Gastroesophageal sphincter (tissue), 3 donors: ENCODE measurements around the gene GLB1L3.

Experiments used
- EP300 ChIP-seq: sonication (generic); formaldehyde crosslinking; IDR thresholded peaks from one replicate; pipeline ENCODE4 v1.6.1; 2017; ENCODE audit warnings: antibody characterized with exemption, mild to moderate bottlenecking
- POLR2A ChIP-seq, 2 donors: fragments of 450-650 bp; IDR thresholded peaks; one replicate each; pipeline ENCODE4 v1.6.1; 2017; ENCODE audit warnings: antibody characterized with exemption in 2 of 2, mild to moderate bottlenecking in 2 of 2, moderate library complexity in 1 of 2
- POLR2AphosphoS5 ChIP-seq: sonication (generic); formaldehyde crosslinking; IDR thresholded peaks from one replicate; pipeline ENCODE4 v1.6.1; 2017; ENCODE audit warnings: antibody characterized with exemption
- TF ChIP-seq, protein P1 (sequence below), 4 experiments: fragments of 200-600 bp in 2 of 4; fragments of 450-650 bp in 2 of 4; sonication (generic) in 1 of 4; IDR thresholded peaks; one replicate each; pipeline ENCODE4 v1.5.1; 2017 to 2019; ENCODE audit warnings: antibody characterized with exemption in 4 of 4, mild to moderate bottlenecking in 2 of 4, moderate library complexity in 2 of 4

- TF ChIP-seq, protein P1, sequence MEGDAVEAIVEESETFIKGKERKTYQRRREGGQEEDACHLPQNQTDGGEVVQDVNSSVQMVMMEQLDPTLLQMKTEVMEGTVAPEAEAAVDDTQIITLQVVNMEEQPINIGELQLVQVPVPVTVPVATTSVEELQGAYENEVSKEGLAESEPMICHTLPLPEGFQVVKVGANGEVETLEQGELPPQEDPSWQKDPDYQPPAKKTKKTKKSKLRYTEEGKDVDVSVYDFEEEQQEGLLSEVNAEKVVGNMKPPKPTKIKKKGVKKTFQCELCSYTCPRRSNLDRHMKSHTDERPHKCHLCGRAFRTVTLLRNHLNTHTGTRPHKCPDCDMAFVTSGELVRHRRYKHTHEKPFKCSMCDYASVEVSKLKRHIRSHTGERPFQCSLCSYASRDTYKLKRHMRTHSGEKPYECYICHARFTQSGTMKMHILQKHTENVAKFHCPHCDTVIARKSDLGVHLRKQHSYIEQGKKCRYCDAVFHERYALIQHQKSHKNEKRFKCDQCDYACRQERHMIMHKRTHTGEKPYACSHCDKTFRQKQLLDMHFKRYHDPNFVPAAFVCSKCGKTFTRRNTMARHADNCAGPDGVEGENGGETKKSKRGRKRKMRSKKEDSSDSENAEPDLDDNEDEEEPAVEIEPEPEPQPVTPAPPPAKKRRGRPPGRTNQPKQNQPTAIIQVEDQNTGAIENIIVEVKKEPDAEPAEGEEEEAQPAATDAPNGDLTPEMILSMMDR (IDR thresholded peaks at IDR 0.05) = no peak
- no peak for TF ChIP-seq EP300
- no peak for TF ChIP-seq POLR2A (IDR thresholded peaks at IDR 0.05)
- TF ChIP-seq POLR2AphosphoS5 = no peak
Observed at GRCh38 chr11:134362192-134362901, 86.2 kb downstream of the GLB1L3 start.
